GM18498 (cell line): ENCODE data around the gene NUP98.

ENCODE experiments used
- ATAC-seq: cut with Tn5 transposase; IDR thresholded peaks from one replicate; pipeline ENCODE4 v1.9.1; 2021; ENCODE audit warnings: mild to moderate bottlenecking, moderate library complexity; ENCODE audit not compliant: unreplicated experiment

NUP98 gene

DNA sequence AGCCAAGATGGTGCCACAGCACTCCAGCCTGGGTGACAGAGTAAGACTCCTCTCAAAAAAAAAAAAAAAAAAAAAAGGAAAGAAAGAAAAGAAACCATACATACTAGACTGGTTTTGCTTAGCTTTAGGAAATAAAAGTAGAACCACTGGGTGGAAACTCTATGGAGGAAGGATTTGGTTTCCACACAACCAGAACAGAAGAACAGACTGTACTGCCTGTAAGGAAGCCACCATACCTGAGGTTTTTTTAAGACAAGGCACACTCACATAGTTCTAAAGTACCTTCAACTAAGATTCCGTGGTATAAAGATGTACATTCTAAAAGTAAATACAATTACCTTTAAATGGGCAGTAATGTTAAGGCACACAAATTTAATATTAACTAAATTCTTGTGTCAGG, 58.6 kb downstream of the NUP98 start:
- no peak for ATAC-seq

DNA sequence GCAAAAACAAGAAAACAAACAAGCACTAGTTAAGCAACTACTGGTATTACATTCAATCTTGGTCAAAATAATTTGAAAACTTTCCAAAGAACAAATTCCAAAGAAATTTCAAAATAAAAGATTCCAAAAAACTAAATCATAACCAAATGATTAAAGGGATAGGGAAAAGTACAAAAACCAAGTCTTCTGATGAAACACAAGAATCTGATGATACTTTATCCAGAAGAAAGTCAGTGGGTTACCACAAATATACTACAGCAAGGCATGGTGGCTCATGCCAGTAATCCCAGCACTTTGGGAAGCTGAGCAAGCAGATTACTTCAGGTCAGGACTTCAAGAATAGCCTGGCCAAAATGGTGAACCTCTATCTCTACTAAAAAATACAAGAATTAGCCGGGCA, 59.1 kb downstream of the NUP98 start:
- ATAC-seq: no peak

DNA sequence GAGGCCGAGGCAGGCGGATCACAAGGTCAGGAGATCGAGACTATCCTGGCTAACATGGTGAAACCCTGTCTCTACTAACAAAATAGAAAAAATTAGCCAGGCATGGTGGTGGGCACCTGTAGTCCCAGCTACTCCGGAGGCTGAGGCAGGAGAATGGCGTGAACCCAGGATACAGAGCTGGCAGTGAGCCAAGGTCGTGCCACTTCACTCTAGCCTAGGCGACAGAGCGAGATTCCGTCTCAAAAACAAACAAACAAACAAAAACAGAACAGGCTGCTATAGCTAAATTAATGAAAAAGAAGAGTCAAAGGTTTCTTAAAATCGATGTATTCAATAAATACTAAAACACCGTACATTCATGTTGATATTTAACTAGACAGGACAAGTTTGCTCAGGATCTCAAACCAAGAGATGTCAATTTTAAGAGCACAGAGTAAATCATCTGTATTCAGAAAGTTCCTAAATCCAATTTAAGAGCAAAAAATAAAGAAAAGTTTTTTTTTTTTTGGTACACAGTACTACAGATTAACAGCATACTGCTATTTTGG, 59.9 kb downstream of the NUP98 start:
- ATAC-seq: no peak

DNA sequence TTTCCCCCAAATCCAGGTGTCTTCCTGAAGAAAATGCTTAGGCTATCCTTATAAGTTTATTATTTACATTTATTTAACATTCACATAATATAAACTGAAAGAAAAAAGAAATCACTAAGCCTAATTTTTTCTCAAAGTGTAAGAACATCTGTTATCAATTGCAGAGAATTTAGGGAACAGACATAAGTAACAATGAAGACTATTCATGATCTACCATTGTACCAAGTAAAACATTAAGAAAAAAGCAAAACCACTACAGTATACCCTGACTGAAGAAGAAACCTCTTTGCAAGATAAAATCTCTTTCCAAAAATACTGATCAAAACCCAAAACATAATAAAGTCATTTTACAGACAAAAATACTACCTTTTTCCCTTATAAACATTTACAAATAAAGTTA, 60.5 kb downstream of the NUP98 start:
- ATAC-seq: no peak

DNA sequence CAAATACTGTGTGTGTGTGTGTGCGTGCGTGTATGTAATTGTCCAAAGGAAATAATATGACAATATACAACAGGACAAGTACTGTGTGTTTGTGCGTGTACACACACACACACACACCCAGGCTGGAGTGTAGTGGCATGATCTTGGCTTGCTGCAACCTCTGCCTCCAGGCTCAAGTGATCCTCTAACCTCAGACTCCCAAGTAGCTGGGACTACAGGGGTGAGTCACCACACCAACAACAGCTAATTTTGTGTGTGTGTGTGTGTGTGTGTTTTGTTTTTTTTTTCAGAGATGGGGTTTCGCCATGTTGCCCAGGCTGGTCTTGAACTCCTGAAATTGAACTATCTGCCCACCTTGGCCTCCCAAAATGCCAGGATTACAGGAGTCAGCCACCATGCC, 61.5 kb downstream of the NUP98 start:
- ATAC-seq: no peak

DNA sequence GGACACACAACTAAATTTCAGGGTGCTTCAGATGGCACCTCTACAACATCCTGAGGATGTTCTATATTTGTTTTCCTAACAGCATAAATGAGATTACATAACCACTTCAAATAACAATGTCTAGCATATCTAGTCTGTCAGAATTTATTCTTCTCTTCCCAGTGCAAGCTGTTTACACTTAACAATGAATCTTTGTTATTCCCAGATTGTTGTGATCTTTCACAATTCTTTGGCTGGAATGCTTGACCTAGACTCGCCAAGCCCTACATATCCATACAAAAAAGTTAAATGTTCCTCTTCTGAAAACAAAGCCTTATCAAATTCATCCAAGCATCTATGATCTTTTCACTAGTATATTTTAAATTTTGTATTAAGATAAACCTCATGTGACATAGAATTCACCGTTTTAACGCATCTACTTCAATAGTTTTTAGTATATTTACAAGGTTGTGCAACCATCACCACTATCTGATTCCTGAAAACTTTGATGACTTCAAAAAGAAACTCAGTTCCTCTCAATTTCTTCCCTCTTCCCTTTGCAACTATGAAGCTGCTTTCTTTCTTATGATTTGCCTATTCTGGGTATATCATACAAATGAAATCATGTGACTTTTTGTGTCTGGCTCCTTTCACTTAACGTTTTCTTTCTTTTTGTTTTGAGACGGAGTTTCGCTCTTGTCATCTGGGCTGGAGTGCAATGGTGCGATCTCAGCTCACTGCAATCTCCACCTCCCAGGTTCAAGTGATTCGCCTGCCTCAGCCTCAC, 64.5 kb downstream of the NUP98 start:
- no peak for ATAC-seq

DNA sequence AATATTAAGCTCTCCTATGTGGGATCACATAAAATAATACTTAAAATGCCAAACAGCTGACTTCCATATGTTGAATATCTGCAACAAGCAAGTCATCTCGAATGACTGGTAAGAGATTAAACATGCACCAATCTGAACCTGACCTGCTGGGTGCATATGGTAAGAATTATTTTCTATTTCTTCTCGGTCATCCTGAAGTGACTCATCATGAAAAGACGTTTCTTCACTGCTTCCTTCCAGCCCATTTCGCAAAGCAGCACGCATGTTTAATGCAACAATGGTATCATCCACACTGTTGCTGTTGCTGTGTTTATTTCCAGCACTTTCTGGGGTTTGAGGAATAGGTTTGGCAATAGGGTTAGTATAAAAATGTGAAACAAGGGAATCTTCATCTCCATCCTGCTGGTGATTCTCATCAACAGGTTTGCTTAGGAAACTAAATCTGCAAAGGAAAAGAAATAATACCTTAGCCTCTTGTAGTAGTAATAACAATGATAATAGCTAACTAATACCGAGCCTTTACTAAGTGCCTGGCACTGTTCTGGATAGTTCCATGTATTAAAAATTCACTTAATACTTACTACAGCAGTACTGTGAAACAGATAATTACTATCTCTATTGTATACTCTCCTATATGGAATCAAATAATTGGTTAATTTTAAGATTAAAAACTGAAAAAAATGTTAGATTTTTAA, 74.2 kb downstream of the NUP98 start:
- no peak for ATAC-seq

DNA sequence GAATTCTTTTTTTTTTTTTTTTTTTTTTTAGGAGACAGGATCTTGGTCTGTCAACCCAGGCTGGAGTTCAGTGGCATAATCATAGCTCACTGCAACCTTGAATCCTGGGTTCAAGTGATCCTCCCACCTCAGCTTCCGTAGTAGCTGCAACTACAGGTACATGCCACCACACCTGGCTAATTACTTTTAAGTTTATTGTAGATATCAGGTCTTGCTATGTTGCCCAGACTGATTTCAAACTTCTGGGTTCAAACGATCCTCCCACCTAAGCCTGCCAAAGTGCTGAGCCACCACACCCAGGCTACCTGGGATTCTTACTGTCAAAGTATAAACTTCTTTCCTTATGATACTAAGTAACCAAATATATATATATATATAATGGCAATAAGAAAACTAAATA, 75.3 kb downstream of the NUP98 start:
- no peak for ATAC-seq

DNA sequence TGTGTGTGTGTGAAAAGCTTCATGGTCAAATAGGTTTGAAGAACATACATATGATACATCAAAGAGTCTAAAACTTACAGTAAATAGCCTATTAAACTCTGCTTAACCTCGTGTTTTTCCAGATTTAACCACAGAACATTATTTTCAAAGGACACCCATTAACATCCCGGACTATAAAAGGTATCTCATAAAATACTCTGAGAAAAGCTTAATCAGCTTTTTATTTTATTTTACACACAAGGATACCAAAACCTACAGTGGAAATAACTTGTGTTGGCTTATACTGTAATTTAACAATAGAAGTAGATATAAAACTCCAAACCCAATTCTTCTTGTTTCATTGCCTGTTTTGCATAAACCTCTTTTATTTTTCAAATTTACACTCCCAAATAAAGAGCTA, 76.4 kb downstream of the NUP98 start:
- ATAC-seq: no peak

DNA sequence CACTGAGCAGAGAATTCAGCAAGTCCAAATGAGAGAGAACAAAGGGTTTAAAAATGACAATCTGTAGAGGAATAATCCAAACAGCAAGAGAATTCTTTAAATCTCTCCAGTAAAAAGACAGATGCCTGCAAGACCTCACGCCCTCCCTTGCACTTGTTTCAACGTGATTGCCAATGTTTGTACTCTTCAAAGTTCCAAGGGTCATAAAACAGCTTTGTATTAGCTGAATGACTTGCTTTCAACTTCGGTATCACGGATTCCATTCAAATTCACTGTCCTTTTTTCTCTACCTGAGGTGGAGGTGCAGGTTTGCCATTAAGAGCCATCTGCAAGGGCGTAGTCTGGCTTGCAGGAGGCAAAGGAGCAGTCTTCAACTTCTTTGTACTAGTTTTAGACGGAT, 85.1 kb downstream of the NUP98 start:
- ATAC-seq: no peak

DNA sequence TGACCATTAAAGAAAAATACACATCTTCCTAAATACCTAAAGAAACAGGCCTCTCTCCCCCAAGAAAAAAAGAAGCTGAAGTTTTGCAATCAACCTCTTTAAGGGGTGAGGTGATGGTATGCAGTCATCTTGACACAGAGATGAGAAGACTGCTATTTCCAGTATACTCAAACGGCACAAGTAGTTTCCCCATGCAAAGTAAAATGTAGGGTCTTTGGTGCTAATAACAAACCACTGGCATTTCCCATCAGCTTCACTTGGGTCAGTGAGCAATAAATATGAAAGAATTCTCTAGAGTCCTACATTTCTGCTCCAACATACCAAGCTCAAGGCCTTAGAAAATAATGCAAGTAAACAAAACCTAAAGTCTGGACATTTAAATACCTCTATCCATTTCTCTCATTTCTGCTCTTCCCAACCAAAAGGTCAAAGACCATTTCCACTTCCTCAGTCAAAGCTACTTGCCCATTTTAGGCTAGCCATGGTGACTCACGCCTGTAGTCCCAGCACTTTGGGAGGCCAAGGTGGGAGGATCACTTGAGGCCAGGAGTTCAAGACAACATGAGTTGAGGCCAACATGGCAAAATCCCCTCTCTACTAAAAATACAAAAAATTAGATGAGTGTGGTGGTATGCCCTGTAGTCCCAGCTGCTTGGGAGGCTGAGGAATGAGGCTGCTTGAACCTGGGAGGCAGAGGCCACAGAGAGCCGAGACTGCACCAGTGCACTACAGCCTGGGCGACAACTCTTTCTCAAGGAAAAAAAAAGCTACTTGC, 86.7 kb downstream of the NUP98 start:
- ATAC-seq: no peak

DNA sequence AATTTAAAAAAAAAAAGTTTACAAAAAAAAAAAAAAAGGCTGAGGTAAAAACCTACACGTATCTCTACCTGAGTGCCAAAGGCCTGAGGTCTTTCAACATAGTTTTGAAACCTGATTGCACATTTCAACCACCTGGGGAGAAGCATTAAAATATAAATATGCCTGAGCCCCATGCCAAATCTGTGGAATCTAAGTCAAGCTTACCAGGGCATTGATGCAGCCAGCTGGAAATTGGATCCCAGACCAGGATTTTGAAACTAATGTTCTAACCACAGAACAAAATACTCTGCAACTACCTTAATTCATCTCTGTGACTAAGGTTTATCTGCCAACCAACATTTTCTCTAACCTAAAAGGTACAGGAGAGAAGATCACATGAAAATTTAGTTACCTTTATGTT, 87.4 kb downstream of the NUP98 start:
- ATAC-seq: no peak

DNA sequence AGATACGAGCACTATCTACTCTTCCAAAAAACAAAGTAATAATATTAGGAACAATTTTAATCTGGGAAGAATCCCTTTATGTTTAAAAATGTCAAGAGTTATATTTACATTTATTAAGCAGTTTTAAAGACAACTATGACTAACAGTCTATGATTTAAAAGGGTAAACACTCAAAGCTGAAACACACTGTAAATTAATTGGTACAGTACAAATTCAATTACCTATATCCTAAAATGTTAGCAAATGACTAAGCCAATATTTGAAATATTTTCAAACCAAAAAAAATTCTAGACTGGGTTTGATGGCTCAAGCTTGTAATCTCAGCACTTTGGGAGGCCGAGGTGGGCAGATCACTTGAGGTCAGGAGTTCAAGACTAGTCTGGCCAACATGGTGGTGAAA, 90.2 kb downstream of the NUP98 start:
- ATAC-seq: no peak

DNA sequence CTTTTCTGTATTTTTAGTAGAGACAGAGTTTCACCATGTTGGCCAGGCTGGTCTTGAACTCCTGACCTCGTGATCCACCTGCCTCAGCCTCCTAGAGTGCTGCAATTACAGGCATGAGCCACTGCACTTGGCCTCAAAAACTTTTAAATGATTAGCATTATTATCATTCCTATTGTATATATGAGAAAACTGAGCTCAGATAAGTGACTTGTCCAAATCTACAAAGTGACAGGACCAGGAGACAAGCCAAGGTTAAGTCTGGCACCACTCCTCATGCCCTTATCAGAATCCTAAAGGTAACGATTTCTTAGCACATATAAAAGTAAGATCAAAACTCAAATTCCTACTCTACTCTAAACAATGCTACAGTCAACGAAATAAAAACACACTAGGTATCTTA, 94.0 kb downstream of the NUP98 start:
- ATAC-seq: no peak

DNA sequence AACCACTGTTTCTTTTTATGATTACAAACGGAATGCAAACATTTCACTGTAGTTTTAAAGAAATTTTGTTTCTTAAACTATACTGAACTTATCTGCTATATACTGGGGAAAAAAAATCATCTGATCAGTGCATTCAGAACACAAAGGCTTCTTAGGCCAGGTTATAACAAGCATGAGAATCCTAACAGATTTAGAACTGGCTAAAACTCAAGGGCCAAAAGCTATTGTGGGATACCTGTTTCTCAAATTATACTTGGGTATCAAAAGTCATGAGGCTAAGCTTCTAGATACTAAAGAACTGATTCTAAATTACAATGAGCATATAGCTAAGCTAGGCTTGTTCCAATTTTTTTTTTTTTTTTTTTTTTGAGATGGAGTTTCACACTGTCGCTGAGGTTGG, 96.4 kb downstream of the NUP98 start:
- ATAC-seq: no peak

DNA sequence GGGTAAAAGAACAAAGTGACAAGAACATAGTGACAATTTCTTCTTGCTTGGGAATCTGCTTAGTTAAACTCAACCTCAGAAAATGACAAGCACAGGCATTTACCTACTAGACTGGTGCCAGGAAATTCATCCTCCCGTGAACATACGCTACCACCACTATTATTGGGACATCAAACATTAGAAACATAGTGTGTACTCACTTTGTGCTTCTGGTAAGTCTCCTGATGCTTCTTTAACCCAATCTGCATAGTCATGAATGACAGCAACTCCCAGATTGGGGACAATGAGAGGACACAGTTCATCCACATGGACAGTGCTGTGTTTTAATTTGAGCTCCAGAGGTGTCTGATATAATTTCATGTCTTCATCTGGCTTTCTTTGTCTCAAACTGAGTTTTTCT, 96.9 kb downstream of the NUP98 start:
- ATAC-seq: no peak

DNA sequence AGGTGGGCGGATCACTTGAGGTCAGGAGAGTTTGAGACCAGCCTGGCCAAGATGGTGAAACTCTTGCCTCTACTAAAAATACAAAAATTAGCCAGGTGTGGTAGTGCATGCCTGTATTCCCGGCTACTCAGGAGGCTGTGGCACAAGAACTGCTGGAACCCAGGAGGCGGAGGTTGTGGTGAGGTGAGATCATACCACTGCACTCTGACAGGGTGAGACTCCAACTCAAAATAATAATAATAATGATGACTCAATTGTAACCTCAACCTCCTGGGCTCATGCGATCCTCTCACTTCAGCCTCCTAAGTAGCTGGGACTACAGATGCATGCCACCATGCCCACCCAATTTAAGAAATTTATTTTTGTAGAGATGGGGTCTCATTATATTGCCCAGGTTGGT, 110.6 kb downstream of the NUP98 start:
- ATAC-seq: no peak

DNA sequence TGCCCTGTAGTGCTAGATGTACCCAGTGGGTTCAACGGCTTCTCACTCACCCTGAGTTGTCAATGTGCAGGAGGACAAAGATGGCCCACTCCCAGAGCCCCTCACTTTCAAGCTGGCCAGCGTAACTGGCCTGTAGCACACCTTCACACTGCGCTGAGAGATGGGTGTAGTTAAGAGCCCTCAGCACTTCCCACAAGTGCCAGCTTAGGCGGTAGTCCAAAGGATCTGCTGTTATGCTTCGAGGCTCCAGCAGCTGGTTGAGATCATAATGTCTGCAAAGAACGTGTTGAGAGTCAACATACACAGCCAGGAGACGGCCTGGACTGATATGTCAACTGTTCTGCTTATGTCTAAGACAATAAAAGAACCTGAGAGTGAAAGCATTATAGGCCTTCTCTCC, 111.4 kb downstream of the NUP98 start:
- no peak for ATAC-seq

DNA sequence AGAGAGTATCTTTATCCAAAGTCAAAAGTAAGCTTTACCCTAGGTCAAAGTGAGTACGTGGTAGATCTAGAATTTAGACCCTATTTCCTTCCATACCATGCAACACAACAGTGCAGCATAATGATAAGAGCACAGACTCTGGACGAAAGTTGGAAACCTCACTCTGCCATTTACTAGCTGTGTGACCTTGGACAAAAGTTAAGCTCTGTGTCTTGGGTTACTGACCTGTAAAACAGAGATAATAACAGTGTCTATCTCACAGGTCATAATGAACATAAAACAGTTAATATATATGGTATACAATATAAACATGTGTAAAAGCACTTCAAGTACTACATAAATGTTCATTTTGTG, 112.6 kb downstream of the NUP98 start:
- no peak for ATAC-seq

DNA sequence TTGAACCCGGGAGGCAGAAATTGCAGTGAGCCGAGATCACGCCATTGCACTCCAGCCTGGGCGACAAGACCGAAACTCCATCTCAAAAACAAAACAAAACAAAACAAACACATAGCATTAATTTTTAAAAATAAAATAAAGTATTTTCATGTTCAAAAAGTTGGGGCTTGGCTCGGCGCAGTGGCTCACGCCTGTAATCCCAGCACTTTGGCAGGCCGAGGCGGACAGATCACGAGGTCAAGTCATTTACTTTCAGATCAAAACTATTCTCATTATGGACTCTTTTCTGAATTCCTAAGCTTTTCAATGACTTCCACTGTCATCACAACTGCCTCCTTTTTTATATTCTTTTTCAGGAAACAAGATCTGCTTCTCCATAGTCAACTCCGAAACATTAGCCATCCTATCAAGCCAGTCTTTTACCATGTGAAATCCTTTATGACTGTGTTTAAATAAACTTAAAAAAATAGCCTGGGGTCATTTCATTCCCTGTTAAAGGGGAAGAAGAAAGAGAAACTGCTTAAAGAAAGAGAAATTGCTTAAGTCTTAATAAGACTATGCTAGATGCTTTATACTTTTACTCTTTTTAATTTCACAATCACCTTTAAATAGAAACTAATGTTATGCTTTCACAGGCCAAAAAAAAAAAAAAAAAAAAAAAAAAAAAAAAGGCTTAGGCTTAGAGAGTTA, 113.1 kb downstream of the NUP98 start:
- ATAC-seq: no peak

DNA sequence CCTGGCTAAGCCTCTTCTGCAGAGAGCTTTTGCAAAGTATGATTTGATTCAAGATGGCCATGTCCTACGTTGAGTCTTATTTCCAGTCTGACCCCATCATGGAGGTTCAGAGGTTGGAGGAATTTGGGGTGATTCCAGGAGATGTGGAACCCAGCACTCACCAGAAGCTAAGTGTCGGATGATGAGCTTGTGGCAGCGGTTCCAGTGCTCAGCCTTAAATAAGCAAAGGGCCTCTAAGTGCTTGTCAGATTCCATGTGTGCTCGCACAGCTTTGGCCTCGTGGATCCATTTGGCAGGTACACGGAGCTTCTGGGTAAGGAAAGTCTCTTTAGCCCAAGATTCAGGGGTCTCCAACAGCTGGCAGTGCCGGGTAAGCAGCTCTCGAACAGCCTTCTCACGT, 114.3 kb downstream of the NUP98 start:
- ATAC-seq: no peak
